ENCODE data around the gene PKNOX2.

The PKNOX2 gene

GRCh38 chr11:125226706-125227105 lies 62.2 kb downstream of the PKNOX2 start:
- Mint-ChIP-seq H3K9me3 (no peaks in the 10 kb centered on the region), H3K4me1 (peaks cover 73% of the 10 kb centered on the region), H3K27ac (no peak overlapping the region), H3K36me3 (ENCODE audit: low read depth) (peaks cover 9% of the 10 kb centered on the region), H3K27me3 (ENCODE audit: low read depth, poor library complexity) (peaks cover 2% of the 10 kb centered on the region), H3K4me3 (no peak overlapping the region)
- no peak for DNase-seq
- TF ChIP-seq CTCF (IDR thresholded peaks at IDR 0.05): no peak

- Mint-ChIP-seq H3K9me3 (no peaks in the 10 kb centered on the region), H3K27ac (no peak overlapping the region), H3K27me3 (ENCODE audit: low read depth, poor library complexity) (peaks cover 2% of the 10 kb centered on the region), H3K4me3 (no peak overlapping the region), H3K4me1 (peaks cover 68% of the 10 kb centered on the region), H3K36me3 (ENCODE audit: low read depth) (peaks cover 9% of the 10 kb centered on the region)
- DNase-seq: no peak
- TF ChIP-seq CTCF (IDR thresholded peaks at IDR 0.05): no peak
These were observed 62.6 kb downstream of the PKNOX2 start for GRCh38 chr11:125227151-125227550.

- H3K4me1 Mint-ChIP-seq: peaks cover 57% of the 10 kb centered on the region
- peaks cover 9% of the 10 kb centered on the region for H3K36me3 Mint-ChIP-seq (ENCODE audit: low read depth)
- no peak for DNase-seq
- H3K27ac Mint-ChIP-seq: no peak overlapping the region
- no peaks in the 10 kb centered on the region for H3K27me3 Mint-ChIP-seq (ENCODE audit: low read depth, poor library complexity)
- no peak for TF ChIP-seq CTCF (IDR thresholded peaks at IDR 0.05)
- H3K9me3 Mint-ChIP-seq: no peaks in the 10 kb centered on the region
- H3K4me3 Mint-ChIP-seq: no peak overlapping the region
These were observed 63.9 kb downstream of the PKNOX2 start for GRCh38 chr11:125228445-125228844.

- Mint-ChIP-seq H3K36me3 (ENCODE audit: low read depth) (peaks cover 12% of the 10 kb centered on the region), H3K27me3 (ENCODE audit: low read depth, poor library complexity) (no peaks in the 10 kb centered on the region), H3K4me3 (no peak overlapping the region), H3K4me1 (peaks cover 57% of the 10 kb centered on the region), H3K27ac (no peak overlapping the region), H3K9me3 (no peaks in the 10 kb centered on the region)
- no peak for DNase-seq
- TF ChIP-seq CTCF (IDR thresholded peaks at IDR 0.05): no peak
These were observed 64.4 kb downstream of the PKNOX2 start for GRCh38 chr11:125228993-125229392.

GRCh38 chr11:125229916-125230315 lies 65.4 kb downstream of the PKNOX2 start:
- H3K27me3 Mint-ChIP-seq (ENCODE audit: low read depth, poor library complexity): no peaks in the 10 kb centered on the region

More at GRCh38 chr11:125229916-125230315, 65.4 kb downstream of the PKNOX2 start:
- Mint-ChIP-seq H3K27ac (no peak overlapping the region), H3K9me3 (no peaks in the 10 kb centered on the region), H3K4me1 (peaks cover 57% of the 10 kb centered on the region), H3K36me3 (ENCODE audit: low read depth) (peaks cover 14% of the 10 kb centered on the region), H3K4me3 (no peak overlapping the region)
- no peak for TF ChIP-seq CTCF (IDR thresholded peaks at IDR 0.05)
- DNase-seq: no peak
